Neutrophil (primary cell): ENCODE results near the gene GATA5.
"Not testable (repeated sequence)": the region's sequence is repeated elsewhere in the genome, so short reads cannot be mapped to it uniquely, and the experiment has no call there.

Source experiments
- H3K27ac ChIP-seq: fragments of 200-600 bp; sonication (generic); 2 replicates; pipeline ENCODE4 v1.5.1; 2016; ENCODE audit warnings: mild to moderate bottlenecking, moderate library complexity
- H3K27me3 ChIP-seq: fragments of 200-600 bp; sonication (generic); 2 replicates; pipeline ENCODE4 v1.6.0; 2016; ENCODE audit warnings: mild to moderate bottlenecking
- H3K36me3 ChIP-seq: fragments of 200-600 bp; sonication (generic); 2 replicates; pipeline ENCODE4 v1.5.1; 2017
- H3K4me1 ChIP-seq, 2 experiments: fragments of 200-600 bp in 1 of 2; sonication (generic) in 1 of 2; 1 replicate in 1 of 2; 2 replicates in 1 of 2; pipeline versions ENCODE4 v1.5.1 to v1.6.1; 2013 to 2016; ENCODE audit warnings: low read depth in 1 of 2, low read length in 1 of 2, mild to moderate bottlenecking in 1 of 2, moderate library complexity in 1 of 2; ENCODE audit not compliant: control insufficient read depth in 1 of 2, insufficient read depth in 1 of 2
- H3K4me3 ChIP-seq, 2 experiments: fragments of 200-600 bp in 1 of 2; sonication (generic) in 1 of 2; 1 replicate in 1 of 2; 2 replicates in 1 of 2; pipeline ENCODE4 v1.5.1; 2013 to 2016; ENCODE audit warnings: low read depth in 1 of 2, low read length in 1 of 2, mild to moderate bottlenecking in 1 of 2, moderate library complexity in 1 of 2
- H3K9me3 ChIP-seq: fragments of 200-600 bp; sonication (generic); 2 replicates; pipeline ENCODE4 v1.5.1; 2016
- TF ChIP-seq, protein P1 (sequence below): fragments of 200-600 bp; sonication (generic); IDR thresholded peaks from 2 replicates; pipeline ENCODE4 v1.5.1; 2016; ENCODE audit warnings: antibody characterized with exemption

Gene GATA5

DNA sequence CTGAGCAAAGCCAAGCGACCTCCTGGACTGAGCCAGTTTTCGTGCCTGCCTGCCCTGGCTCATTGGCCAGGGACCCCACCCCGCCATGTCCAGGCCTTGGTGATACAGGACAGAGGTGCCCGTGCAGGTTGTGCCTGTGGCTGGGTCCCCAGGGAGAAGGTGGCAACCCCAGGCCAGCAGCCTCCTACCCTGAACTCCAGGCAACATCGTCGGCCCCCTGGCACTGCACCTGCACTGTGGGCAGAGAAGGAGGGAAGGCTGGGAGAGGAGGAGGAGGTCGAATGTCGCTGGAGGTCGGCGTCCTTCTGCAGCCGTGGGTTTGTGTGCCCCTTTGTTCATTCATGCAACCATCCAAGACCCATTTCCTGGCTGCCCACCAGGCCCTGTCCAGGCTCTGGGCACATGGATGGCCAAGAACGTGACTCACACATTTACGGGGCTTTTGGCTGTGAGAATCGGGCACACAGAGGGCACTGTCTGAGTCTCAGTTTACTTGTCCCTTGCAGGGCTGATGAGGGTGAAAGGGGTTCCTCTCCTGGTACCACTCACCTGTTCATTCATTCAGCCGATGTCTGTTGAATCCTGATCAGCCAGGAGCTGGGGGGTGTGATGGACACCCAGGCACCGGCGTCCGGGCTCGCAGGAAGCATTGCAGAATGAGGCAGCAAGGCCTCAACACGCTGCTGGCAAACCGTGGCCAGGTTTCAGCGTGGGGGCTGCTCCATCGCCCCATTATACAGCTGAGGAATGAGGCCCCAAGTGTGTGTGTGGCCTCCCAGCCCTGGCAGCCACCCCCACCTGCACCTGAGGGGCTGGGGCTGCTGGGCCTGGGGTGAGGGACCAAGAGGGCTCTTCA, 46.1 kb downstream of the GATA5 start:
- peaks cover 44% of the 10 kb centered on the region for H3K27me3 ChIP-seq

DNA sequence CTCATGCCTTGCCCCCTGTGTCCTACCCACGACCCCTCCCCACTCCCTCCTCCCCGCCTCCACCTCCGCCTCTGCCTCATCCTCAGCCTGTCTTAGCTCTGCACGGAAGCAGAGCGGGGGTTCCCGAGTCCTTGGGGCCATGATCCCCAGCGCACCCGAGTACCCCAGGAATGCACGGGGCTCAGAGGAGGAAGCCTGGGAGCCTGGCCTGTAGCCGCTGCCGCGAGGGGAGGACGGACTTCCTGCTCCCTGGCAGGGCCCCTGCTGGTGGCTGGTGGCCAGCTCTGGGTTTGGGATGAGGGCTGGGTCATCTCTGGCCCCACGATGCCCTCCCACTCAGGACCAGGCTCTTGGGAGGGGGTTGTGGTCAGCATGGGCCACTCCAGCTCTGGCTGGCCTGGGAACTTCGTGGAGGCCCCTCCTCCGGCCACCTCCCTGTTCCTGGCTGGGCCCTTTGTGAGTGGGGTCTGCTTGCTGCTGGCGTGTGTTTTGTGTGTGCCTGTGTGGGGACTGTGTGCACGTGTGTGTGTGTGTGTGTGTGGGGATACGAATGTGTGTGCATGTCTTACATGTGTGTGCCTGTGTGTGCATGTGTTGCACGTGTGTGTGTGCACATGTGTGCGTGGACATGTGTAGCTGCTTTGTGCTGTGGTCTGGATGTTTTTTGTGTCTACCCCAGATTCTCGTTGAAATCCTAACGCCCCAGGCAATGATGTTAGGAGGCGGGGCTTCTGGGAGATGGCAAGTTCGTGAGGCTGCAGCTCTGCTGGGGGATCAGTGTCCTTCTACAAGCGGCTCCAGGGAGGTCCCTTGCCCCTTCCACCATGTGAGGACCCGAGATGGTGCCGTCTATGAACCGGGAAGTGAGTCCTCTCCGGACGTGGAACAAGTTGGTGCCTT, 47.1 kb downstream of the GATA5 start:
- H3K9me3 ChIP-seq = no peaks in the 10 kb centered on the region
- H3K27me3 ChIP-seq = peaks cover 44% of the 10 kb centered on the region
- H3K36me3 ChIP-seq = no peaks in the 10 kb centered on the region
- TF ChIP-seq, protein P1, sequence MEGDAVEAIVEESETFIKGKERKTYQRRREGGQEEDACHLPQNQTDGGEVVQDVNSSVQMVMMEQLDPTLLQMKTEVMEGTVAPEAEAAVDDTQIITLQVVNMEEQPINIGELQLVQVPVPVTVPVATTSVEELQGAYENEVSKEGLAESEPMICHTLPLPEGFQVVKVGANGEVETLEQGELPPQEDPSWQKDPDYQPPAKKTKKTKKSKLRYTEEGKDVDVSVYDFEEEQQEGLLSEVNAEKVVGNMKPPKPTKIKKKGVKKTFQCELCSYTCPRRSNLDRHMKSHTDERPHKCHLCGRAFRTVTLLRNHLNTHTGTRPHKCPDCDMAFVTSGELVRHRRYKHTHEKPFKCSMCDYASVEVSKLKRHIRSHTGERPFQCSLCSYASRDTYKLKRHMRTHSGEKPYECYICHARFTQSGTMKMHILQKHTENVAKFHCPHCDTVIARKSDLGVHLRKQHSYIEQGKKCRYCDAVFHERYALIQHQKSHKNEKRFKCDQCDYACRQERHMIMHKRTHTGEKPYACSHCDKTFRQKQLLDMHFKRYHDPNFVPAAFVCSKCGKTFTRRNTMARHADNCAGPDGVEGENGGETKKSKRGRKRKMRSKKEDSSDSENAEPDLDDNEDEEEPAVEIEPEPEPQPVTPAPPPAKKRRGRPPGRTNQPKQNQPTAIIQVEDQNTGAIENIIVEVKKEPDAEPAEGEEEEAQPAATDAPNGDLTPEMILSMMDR = no peak
- H3K27ac ChIP-seq = no peak overlapping the region
- no peak overlapping the region for H3K4me3 ChIP-seq
- H3K4me1 ChIP-seq = no peaks in the 10 kb centered on the region

More for the DNA sequence above, 46.1 kb downstream of the GATA5 start:
- no peaks in the 10 kb centered on the region for H3K9me3 ChIP-seq
- TF ChIP-seq, protein P1 = no peak
- H3K4me1 ChIP-seq = no peaks in the 10 kb centered on the region
- no peak overlapping the region for H3K4me3 ChIP-seq
- H3K36me3 ChIP-seq = no peaks in the 10 kb centered on the region
- no peak overlapping the region for H3K27ac ChIP-seq

DNA sequence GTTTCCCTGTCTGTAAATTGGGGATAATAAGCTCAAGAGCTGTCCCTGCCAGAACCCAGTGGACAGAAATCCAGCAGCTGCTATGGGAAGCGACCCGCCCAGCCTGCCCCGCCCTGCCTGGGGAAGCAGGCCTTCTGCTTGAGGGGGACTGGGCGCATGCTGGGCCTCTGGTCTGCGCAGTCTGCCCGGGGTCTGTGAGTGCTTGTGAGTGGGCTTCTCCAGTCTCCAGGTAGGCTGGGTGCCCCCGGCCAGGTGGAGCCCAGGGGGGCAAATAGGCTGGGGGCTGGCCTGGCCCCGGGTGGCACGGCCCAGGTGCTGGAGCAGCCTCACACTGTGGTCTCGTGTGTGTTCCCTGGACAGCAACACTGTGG, 47.8 kb downstream of the GATA5 start:
- H3K27me3 ChIP-seq = peaks cover 44% of the 10 kb centered on the region

DNA sequence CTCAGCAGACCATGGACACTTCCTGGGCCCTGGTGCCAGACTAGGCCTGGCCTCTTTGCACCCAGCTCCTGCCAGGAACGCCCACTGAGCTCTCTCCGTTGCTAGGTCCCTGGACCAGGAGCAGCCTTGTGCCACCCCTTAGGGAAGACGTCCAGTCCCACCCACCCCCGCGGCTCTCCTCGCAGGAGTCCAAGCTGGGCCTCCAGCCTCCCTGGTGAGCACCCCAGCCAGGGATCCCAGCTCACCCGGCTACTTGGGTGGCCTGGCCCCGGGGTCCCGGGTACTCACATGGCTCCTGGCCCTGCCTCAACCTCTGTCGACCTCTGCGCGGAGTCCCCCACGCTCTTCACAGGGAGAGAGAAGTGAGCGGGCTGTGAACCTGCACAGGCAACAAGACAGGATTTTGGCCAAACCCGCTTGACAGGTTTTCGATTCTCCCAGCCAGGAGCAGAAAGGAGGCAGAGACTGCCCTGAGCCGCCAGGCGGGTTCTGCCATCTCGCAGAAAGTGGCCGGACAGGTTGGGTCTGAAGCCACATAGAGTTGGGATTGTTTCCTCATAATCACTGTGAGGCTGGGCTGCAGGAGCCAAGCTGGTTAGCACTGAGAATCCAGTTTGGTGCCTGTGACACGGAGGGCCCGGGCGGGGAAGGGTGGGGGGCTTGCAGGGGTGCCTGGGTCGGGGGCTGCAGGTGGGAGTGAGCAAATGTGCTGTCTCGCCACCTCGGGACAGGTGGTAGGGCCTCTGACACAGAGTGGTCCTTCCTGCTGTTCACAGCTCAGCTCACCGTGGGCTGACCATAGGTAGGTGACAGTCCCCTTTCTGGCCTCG, 48.4 kb downstream of the GATA5 start, which contains the start of gene RBBP8NL:
TSS of gene RBBP8NL (minus strand) at position 368 of the 830 bp plus-strand sequence. CDS start 7,892 bp downstream, outside the sequence.
- H3K9me3 ChIP-seq = no peaks in the 10 kb centered on the region
- H3K36me3 ChIP-seq = no peaks in the 10 kb centered on the region
- no peaks in the 10 kb centered on the region for H3K4me1 ChIP-seq
- H3K27me3 ChIP-seq = peaks cover 42% of the 10 kb centered on the region
- TF ChIP-seq, protein P1 = no peak
- no peak within 1 kb of the TSS for H3K4me3 ChIP-seq
- no peak within 1 kb of the TSS for H3K27ac ChIP-seq

More for the DNA sequence above, 47.8 kb downstream of the GATA5 start:
- Histone ChIP-seq H3K36me3 (no peaks in the 10 kb centered on the region), H3K9me3 (no peaks in the 10 kb centered on the region), H3K4me1 (no peaks in the 10 kb centered on the region), H3K27ac (no peak overlapping the region), H3K4me3 (no peak overlapping the region)
- TF ChIP-seq, protein P1 = no peak

DNA sequence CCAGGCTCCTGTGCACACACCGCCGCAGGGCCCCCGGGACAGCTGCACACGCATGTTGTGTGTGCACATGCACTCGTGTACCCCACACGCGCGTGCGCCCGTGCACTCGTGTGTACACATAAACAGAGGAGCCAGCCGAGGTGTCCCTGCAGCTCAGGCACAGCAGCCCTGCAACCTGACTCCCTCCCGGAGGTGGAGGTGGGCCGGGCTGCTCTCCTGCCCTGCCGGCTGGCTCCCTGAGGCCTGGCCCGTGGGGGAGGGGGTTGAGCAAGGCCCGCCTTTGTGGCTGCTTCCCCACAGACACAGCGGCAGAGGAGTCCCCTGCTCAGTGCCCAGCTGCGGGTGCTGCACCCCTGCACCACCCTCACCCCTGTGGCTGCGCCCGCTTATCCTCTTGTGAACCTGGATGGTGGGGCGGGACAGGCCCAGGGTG, 49.1 kb downstream of the GATA5 start:
- no peak overlapping the region for H3K27ac ChIP-seq
- peaks cover 35% of the 10 kb centered on the region for H3K27me3 ChIP-seq
- no peaks in the 10 kb centered on the region for H3K36me3 ChIP-seq
- TF ChIP-seq, protein P1 = no peak
- H3K9me3 ChIP-seq = no peaks in the 10 kb centered on the region
- H3K4me3 ChIP-seq = no peak overlapping the region
- H3K4me1 ChIP-seq = no peaks in the 10 kb centered on the region

DNA sequence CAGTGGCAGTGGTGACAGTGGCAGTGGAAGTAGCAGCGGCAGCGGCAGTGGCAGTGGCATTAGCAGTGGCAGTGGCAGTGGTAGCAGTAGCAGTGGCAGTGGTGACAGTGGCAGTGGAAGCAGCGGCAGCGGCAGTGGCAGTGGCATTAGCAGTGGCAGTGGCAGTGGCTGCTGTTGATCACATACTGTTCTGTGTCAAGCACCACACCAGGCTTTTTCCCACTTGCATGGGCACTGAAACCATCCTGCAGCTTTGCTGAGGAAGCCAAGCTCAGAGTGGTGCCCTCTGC, 49.8 kb downstream of the GATA5 start:
- peaks cover 34% of the 10 kb centered on the region for H3K27me3 ChIP-seq
- H3K9me3 ChIP-seq, H3K4me3 ChIP-seq, H3K4me1 ChIP-seq, H3K36me3 ChIP-seq, H3K27ac ChIP-seq: not testable (repeated sequence)
